ENCODE data around the gene ZNF655.
A peak's percentile ranks its signal among the peaks of the same experiment; 100 is the strongest.
"Not testable (repeated sequence)": the region's sequence is repeated elsewhere in the genome, so short reads cannot be mapped to it uniquely, and the experiment has no call there.

Gene ZNF655

GRCh38 chr7:99549545-99549944 is 8.9 kb upstream of the ZNF655 start:
- not testable (repeated sequence) for H2AFZ ChIP-seq (ENCODE audit: low read length); H3K27ac ChIP-seq (replicated peaks; ENCODE audit: low read length); H3K23ac ChIP-seq (ENCODE audit: low read depth, low read length, poor library complexity); H3K4me3 ChIP-seq (ENCODE audit: low read length in 2 of 2); H4K8ac ChIP-seq (ENCODE audit: low read depth, low read length); H3K4ac ChIP-seq (ENCODE audit: low read length); H3K27me3 ChIP-seq (ENCODE audit: control insufficient read depth in 3 of 3, insufficient read depth in 3 of 3, low read depth in 1 of 3, low read length in 3 of 3); H3K79me1 ChIP-seq (ENCODE audit: low read depth, low read length); H3K14ac ChIP-seq (ENCODE audit: low read length); H3K9ac ChIP-seq (ENCODE audit: low read depth, low read length, poor library complexity); H2BK5ac ChIP-seq (ENCODE audit: low read length); H3K4me2 ChIP-seq (ENCODE audit: insufficient read depth, low read length, poor library complexity, severe bottlenecking); H3K4me1 ChIP-seq (ENCODE audit: control insufficient read depth in 2 of 2, insufficient read depth in 1 of 2, low read depth in 1 of 2, low read length in 2 of 2); H2BK15ac ChIP-seq (ENCODE audit: low read length); H4K91ac ChIP-seq (ENCODE audit: low read depth, low read length, poor library complexity); H2BK120ac ChIP-seq (ENCODE audit: low read depth, low read length); DNase-seq (ENCODE audit: low spot score); H2AK5ac ChIP-seq (ENCODE audit: low read depth, low read length); H2BK12ac ChIP-seq (ENCODE audit: low read length); H3K18ac ChIP-seq (ENCODE audit: low read length)
- H3K9me3 ChIP-seq (replicated peaks in 1 of 2; ENCODE audit: control insufficient read depth in 2 of 2, insufficient read depth in 1 of 2, low read depth in 1 of 2, low read length in 2 of 2), result peaks cover 13 to 14% of the 10 kb centered on the region in 2 donors
- peaks cover 11 to 53% of the 10 kb centered on the region in 2 donors for H3K36me3 ChIP-seq (replicated peaks in 1 of 2; ENCODE audit: control insufficient read depth in 2 of 2, insufficient read depth in 2 of 2, low read length in 2 of 2)
- no CpG with 5 or more reads among the region's 2 CpGs for WGBS, 2 donors (ENCODE audit: extremely low coverage in 2 of 2, insufficient read length in 2 of 2, insufficient replicate concordance in 1 of 2)

GRCh38 chr7:99551334-99551733 is 7.1 kb upstream of the ZNF655 start:
- Histone ChIP-seq H4K8ac (ENCODE audit: low read depth, low read length) (no peak overlapping the region), H3K9ac (ENCODE audit: low read depth, low read length, poor library complexity) (peak overlapping the region; percentile 96), H3K18ac (ENCODE audit: low read length) (no peak overlapping the region), H3K4me1 (ENCODE audit: control insufficient read depth in 2 of 2, insufficient read depth in 1 of 2, low read depth in 1 of 2, low read length in 2 of 2) (peaks cover 0 to 2% of the 10 kb centered on the region in 2 donors), H2BK12ac (ENCODE audit: low read length) (no peak overlapping the region), H3K27me3 (ENCODE audit: control insufficient read depth in 3 of 3, insufficient read depth in 3 of 3, low read depth in 1 of 3, low read length in 3 of 3) (no peaks in the 10 kb centered on the region), H3K4me3 (ENCODE audit: low read length in 2 of 2) (peak overlapping the region; percentile 89 to 96), H3K14ac (ENCODE audit: low read length) (no peak overlapping the region), H3K36me3 (replicated peaks in 1 of 2; ENCODE audit: control insufficient read depth in 2 of 2, insufficient read depth in 2 of 2, low read length in 2 of 2) (peaks cover 17 to 52% of the 10 kb centered on the region in 2 donors), H3K9me3 (replicated peaks in 1 of 2; ENCODE audit: control insufficient read depth in 2 of 2, insufficient read depth in 1 of 2, low read depth in 1 of 2, low read length in 2 of 2) (peaks cover 10 to 11% of the 10 kb centered on the region in 2 donors), H3K79me1 (ENCODE audit: low read depth, low read length) (peaks cover 5% of the 10 kb centered on the region), H2AK5ac (ENCODE audit: low read depth, low read length) (no peak overlapping the region), H2BK5ac (ENCODE audit: low read length) (peak overlapping the region; percentile 14), H4K91ac (ENCODE audit: low read depth, low read length, poor library complexity) (no peak overlapping the region), H3K23ac (ENCODE audit: low read depth, low read length, poor library complexity) (no peak overlapping the region), H2AFZ (ENCODE audit: low read length) (peak overlapping the region; percentile 88), H2BK120ac (ENCODE audit: low read depth, low read length) (no peak overlapping the region), H3K27ac (replicated peaks; ENCODE audit: low read length) (no peak overlapping the region), H2BK15ac (ENCODE audit: low read length) (no peak overlapping the region), H3K4ac (ENCODE audit: low read length) (no peak overlapping the region), H3K4me2 (ENCODE audit: insufficient read depth, low read length, poor library complexity, severe bottlenecking) (peak overlapping the region; percentile 71)
- no CpG with 5 or more reads among the region's 15 CpGs for WGBS, 2 donors (ENCODE audit: extremely low coverage in 2 of 2, insufficient read length in 2 of 2, insufficient replicate concordance in 1 of 2)
- DNase-seq (ENCODE audit: low spot score), result no peak

- H2AK5ac ChIP-seq (ENCODE audit: low read depth, low read length), result no peak within 1 kb of the TSS
- H3K4me2 ChIP-seq (ENCODE audit: insufficient read depth, low read length, poor library complexity, severe bottlenecking), result peak within 1 kb of the TSS; percentile 71
- H3K23ac ChIP-seq (ENCODE audit: low read depth, low read length, poor library complexity), result peak within 1 kb of the TSS; percentile 25
- H3K9me3 ChIP-seq (replicated peaks in 1 of 2; ENCODE audit: control insufficient read depth in 2 of 2, insufficient read depth in 1 of 2, low read depth in 1 of 2, low read length in 2 of 2), result peaks cover 8 to 9% of the 10 kb centered on the region in 2 donors
- H4K91ac ChIP-seq (ENCODE audit: low read depth, low read length, poor library complexity), result no peak within 1 kb of the TSS
- H3K18ac ChIP-seq (ENCODE audit: low read length), result peak within 1 kb of the TSS; percentile 44
- peaks cover 17 to 52% of the 10 kb centered on the region in 2 donors for H3K36me3 ChIP-seq (replicated peaks in 1 of 2; ENCODE audit: control insufficient read depth in 2 of 2, insufficient read depth in 2 of 2, low read length in 2 of 2)
- peak within 1 kb of the TSS; percentile 14 for H2BK5ac ChIP-seq (ENCODE audit: low read length)
- peak within 1 kb of the TSS; percentile 96 for H3K9ac ChIP-seq (ENCODE audit: low read depth, low read length, poor library complexity)
- H2AFZ ChIP-seq (ENCODE audit: low read length), result peak within 1 kb of the TSS; percentile 88
- no peak within 1 kb of the TSS for H3K27ac ChIP-seq (replicated peaks; ENCODE audit: low read length)
- H2BK120ac ChIP-seq (ENCODE audit: low read depth, low read length), result no peak within 1 kb of the TSS
- DNase-seq (ENCODE audit: low spot score), result peak; percentile 87
- H3K4me3 ChIP-seq (ENCODE audit: low read length in 2 of 2), result peak within 1 kb of the TSS; percentile 89 to 96
- H3K27me3 ChIP-seq (ENCODE audit: control insufficient read depth in 3 of 3, insufficient read depth in 3 of 3, low read depth in 1 of 3, low read length in 3 of 3), result no peaks in the 10 kb centered on the region
- no CpG with 5 or more reads among the region's 37 CpGs for WGBS, 2 donors (ENCODE audit: extremely low coverage in 2 of 2, insufficient read length in 2 of 2, insufficient replicate concordance in 1 of 2)
- H3K14ac ChIP-seq (ENCODE audit: low read length), result peak within 1 kb of the TSS; percentile 40
- H3K4me1 ChIP-seq (ENCODE audit: control insufficient read depth in 2 of 2, insufficient read depth in 1 of 2, low read depth in 1 of 2, low read length in 2 of 2), result peaks cover 0 to 2% of the 10 kb centered on the region in 2 donors
- H3K79me1 ChIP-seq (ENCODE audit: low read depth, low read length), result peaks cover 5% of the 10 kb centered on the region
- H4K8ac ChIP-seq (ENCODE audit: low read depth, low read length), result no peak within 1 kb of the TSS
- no peak within 1 kb of the TSS for H3K4ac ChIP-seq (ENCODE audit: low read length)
- H2BK12ac ChIP-seq (ENCODE audit: low read length), result no peak within 1 kb of the TSS
- H2BK15ac ChIP-seq (ENCODE audit: low read length), result no peak within 1 kb of the TSS
These were observed 6.5 kb upstream of the ZNF655 start, which contains the start of gene FAM200A for GRCh38 chr7:99551767-99552463. Gene FAM200A (minus strand): TSS chr7:99552114. CDS start chr7:99548407, 3,707 bp downstream.

- H4K8ac ChIP-seq (ENCODE audit: low read depth, low read length), result no peak overlapping the region
- H3K18ac ChIP-seq (ENCODE audit: low read length), result no peak overlapping the region
These were observed 5.4 kb upstream of the ZNF655 start for GRCh38 chr7:99553039-99553438.

More at GRCh38 chr7:99553039-99553438, 5.4 kb upstream of the ZNF655 start:
- Histone ChIP-seq H2BK15ac (ENCODE audit: low read length) (no peak overlapping the region), H3K36me3 (replicated peaks in 1 of 2; ENCODE audit: control insufficient read depth in 2 of 2, insufficient read depth in 2 of 2, low read length in 2 of 2) (peaks cover 13 to 46% of the 10 kb centered on the region in 2 donors), H2BK5ac (ENCODE audit: low read length) (no peak overlapping the region), H3K9me3 (replicated peaks in 1 of 2; ENCODE audit: control insufficient read depth in 2 of 2, insufficient read depth in 1 of 2, low read depth in 1 of 2, low read length in 2 of 2) (peaks cover 4 to 5% of the 10 kb centered on the region in 2 donors), H3K9ac (ENCODE audit: low read depth, low read length, poor library complexity) (no peak overlapping the region), H3K27me3 (ENCODE audit: control insufficient read depth in 3 of 3, insufficient read depth in 3 of 3, low read depth in 1 of 3, low read length in 3 of 3) (no peaks in the 10 kb centered on the region), H3K4me3 (ENCODE audit: low read length in 2 of 2) (no peak overlapping the region), H3K27ac (replicated peaks; ENCODE audit: low read length) (no peak overlapping the region), H3K4me1 (ENCODE audit: control insufficient read depth in 2 of 2, insufficient read depth in 1 of 2, low read depth in 1 of 2, low read length in 2 of 2) (peaks cover 6 to 8% of the 10 kb centered on the region in 2 donors), H2AK5ac (ENCODE audit: low read depth, low read length) (no peak overlapping the region), H4K91ac (ENCODE audit: low read depth, low read length, poor library complexity) (no peak overlapping the region), H3K4ac (ENCODE audit: low read length) (no peak overlapping the region), H3K4me2 (ENCODE audit: insufficient read depth, low read length, poor library complexity, severe bottlenecking) (no peak overlapping the region), H2BK12ac (ENCODE audit: low read length) (no peak overlapping the region), H3K79me1 (ENCODE audit: low read depth, low read length) (peaks cover 11% of the 10 kb centered on the region), H2AFZ (ENCODE audit: low read length) (no peak overlapping the region), H3K14ac (ENCODE audit: low read length) (no peak overlapping the region), H3K23ac (ENCODE audit: low read depth, low read length, poor library complexity) (no peak overlapping the region), H2BK120ac (ENCODE audit: low read depth, low read length) (no peak overlapping the region)
- no peak for DNase-seq (ENCODE audit: low spot score)
- no CpG with 5 or more reads among the region's 4 CpGs for WGBS, 2 donors (ENCODE audit: extremely low coverage in 2 of 2, insufficient read length in 2 of 2, insufficient replicate concordance in 1 of 2)

Data from neuronal stem cell (in vitro differentiated cells).